Mucosa of rectum (tissue), 2 donors: ENCODE measurements around the gene C20orf202.

Experiments
- H3K27ac ChIP-seq, 2 donors: one replicate each; pipeline ENCODE4 v1.7.0; 2013; ENCODE audit warnings: inconsistent platforms in 2 of 2, low read depth in 2 of 2, low read length in 2 of 2
- H3K27me3 ChIP-seq, 2 donors: one replicate each; pipeline ENCODE4 v1.7.0; 2013; ENCODE audit warnings: low read length in 2 of 2; ENCODE audit not compliant: control insufficient read depth in 2 of 2, insufficient read depth in 2 of 2
- H3K36me3 ChIP-seq, 2 donors: one replicate each; pipeline ENCODE4 v1.7.0; 2013; ENCODE audit warnings: low read length in 2 of 2; ENCODE audit not compliant: control insufficient read depth in 2 of 2, insufficient read depth in 2 of 2
- H3K4me1 ChIP-seq, 2 donors: one replicate each; pipeline ENCODE4 v1.7.0; 2013; ENCODE audit warnings: low read length in 2 of 2, mild to moderate bottlenecking in 1 of 2; ENCODE audit not compliant: control insufficient read depth in 2 of 2, insufficient read depth in 2 of 2
- H3K4me3 ChIP-seq, 2 donors: one replicate each; pipeline ENCODE4 v1.7.0; 2013; ENCODE audit warnings: low read length in 2 of 2
- H3K9ac ChIP-seq, 2 donors: one replicate each; pipeline ENCODE4 v1.7.0; 2013; ENCODE audit warnings: low read length in 2 of 2, low read depth in 1 of 2, mild to moderate bottlenecking in 1 of 2
- H3K9me3 ChIP-seq, 2 donors: one replicate each; pipeline ENCODE4 v1.7.0; 2013; ENCODE audit warnings: low read length in 2 of 2; ENCODE audit not compliant: control insufficient read depth in 2 of 2
- donor health status: healthy.
- donor health status: Normal muscosa, but diverticular disease.

The C20orf202 gene

DNA sequence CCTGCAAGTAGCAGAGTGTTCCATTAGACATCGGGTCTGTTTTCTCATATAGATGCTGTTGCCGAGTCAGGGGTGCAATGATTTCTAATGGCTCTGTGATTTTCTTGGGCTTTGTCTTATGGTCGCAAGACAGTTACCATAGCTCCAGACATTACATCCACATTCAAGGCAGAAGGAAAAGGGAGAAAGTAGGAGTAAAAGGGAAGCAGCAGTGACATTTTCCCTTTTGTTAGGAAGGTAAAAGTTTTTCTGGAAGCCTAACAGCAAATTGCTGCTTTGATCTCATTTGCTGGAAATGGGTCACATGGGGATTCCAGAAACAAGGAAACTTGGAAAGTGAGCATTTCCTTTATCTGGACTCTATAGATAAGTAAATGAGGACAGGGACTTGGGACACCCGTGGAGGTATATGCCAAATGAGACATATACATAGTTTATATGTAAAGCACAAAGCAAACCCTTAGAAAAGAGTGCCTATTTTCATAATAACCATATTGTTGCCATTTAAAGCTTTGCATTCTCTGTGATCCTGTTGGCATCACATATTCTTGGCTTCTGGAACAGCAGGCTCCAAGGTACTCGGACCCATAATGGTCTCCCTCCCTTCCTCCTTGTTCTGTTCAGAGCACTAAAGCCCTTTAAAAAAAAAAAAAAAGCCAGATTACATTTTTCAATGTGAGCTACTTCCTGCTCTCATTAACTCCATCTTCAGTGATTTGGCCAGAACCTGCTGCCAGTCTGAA, at the start of gene C20orf202:
Gene C20orf202, plus strand, starts transcription at position 693 of the 743 bp plus-strand sequence. CDS start 132 bp downstream, outside the sequence.
- H3K4me3 ChIP-seq, result no peak within 1 kb of the TSS
- H3K36me3 ChIP-seq, result no peaks in the 10 kb centered on the region
- no peaks in the 10 kb centered on the region for H3K9me3 ChIP-seq
- no peak within 1 kb of the TSS for H3K9ac ChIP-seq
- H3K27ac ChIP-seq, result no peak within 1 kb of the TSS
- no peaks in the 10 kb centered on the region for H3K27me3 ChIP-seq
- H3K4me1 ChIP-seq, result peaks cover 3 to 6% of the 10 kb centered on the region in 2 donors

DNA sequence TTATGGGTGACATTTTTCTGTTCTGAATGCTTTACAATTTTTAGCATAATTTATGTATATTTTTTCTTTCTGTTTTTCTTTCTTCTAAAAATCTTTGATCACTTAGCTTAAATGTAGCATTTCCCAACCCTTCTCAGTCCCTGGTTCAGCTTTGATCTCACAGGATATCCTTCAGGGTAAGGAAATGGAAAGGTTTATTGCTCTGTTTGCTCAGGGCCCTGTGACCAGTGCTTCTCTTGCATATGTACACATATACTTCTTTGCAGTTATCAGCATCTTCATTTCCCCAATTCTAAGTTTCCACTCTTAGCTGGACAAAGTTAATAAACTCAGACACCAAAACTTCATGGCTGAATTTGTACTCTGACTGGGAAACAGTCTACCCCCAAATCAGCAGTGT, 49.0 kb upstream of the C20orf202 start:
- H3K27me3 ChIP-seq, result no peaks in the 10 kb centered on the region
- H3K9ac ChIP-seq, result no peak overlapping the region
- H3K4me1 ChIP-seq, result no peaks in the 10 kb centered on the region
- no peak overlapping the region for H3K4me3 ChIP-seq
- no peak overlapping the region for H3K27ac ChIP-seq
- no peaks in the 10 kb centered on the region for H3K9me3 ChIP-seq
- H3K36me3 ChIP-seq, result peaks cover 23 to 31% of the 10 kb centered on the region in 2 donors

DNA sequence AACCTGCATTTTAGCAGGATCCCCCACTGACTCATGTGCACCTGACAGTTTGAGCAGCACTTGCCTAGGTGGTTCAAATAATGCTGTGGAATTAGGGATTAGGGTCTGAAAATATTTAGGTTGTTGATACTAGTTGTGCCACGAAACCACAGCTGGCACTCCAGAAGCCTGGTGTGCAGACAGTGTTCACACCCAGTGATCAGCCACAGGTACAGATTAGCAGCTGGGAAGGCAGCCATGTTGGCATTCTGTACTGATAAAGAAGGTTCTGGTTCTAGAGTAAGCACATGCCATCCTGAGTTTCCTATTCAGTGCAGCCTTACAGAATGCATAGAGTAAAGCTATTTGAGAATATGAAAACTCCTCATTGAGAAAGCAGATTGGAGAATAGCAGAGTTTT, 48.6 kb upstream of the C20orf202 start:
- H3K4me1 ChIP-seq, result no peaks in the 10 kb centered on the region
- no peak overlapping the region for H3K27ac ChIP-seq
- H3K27me3 ChIP-seq, result no peaks in the 10 kb centered on the region
- no peak overlapping the region for H3K9ac ChIP-seq
- H3K36me3 ChIP-seq, result peaks cover 23 to 31% of the 10 kb centered on the region in 2 donors
- no peaks in the 10 kb centered on the region for H3K9me3 ChIP-seq
- H3K4me3 ChIP-seq, result no peak overlapping the region

GRCh38 chr20:1155342-1155741, 47.9 kb upstream of the C20orf202 start:
- H3K27ac ChIP-seq, result no peak overlapping the region
- no peaks in the 10 kb centered on the region for H3K27me3 ChIP-seq
- no peak overlapping the region for H3K9ac ChIP-seq
- H3K4me3 ChIP-seq, result no peak overlapping the region
- no peaks in the 10 kb centered on the region for H3K4me1 ChIP-seq
- no peaks in the 10 kb centered on the region for H3K9me3 ChIP-seq
- peaks cover 27 to 37% of the 10 kb centered on the region in 2 donors for H3K36me3 ChIP-seq

DNA sequence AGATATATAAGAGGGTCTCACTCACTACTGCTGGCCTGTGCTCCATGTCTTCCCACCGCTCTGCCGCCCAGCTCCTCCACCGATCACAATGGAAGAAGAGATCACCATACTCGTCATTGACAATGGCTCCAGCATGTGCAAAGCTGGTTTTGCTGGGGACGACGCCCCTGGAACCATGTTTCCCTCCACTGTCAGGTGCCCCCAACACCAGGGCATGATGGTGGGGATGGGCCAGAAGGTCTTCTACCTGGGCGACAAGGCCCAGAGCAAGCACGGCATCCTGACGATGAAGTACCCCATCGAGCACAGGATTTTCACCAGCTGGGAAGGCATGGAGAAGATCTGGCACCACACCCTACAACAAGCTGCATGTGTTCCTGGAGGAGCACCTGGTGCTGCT, 42.8 kb upstream of the C20orf202 start:
- H3K36me3 ChIP-seq, result peaks cover 46 to 55% of the 10 kb centered on the region in 2 donors
- H3K4me1 ChIP-seq, result no peaks in the 10 kb centered on the region
- no peaks in the 10 kb centered on the region for H3K27me3 ChIP-seq
- H3K4me3 ChIP-seq, result no peak overlapping the region
- no peak overlapping the region for H3K9ac ChIP-seq
- no peak overlapping the region for H3K27ac ChIP-seq
- no peaks in the 10 kb centered on the region for H3K9me3 ChIP-seq

- H3K9ac ChIP-seq, result no peak overlapping the region
- no peak overlapping the region for H3K4me3 ChIP-seq
- peaks cover 49 to 58% of the 10 kb centered on the region in 2 donors for H3K36me3 ChIP-seq
- no peaks in the 10 kb centered on the region for H3K9me3 ChIP-seq
- no peaks in the 10 kb centered on the region for H3K27me3 ChIP-seq
- no peaks in the 10 kb centered on the region for H3K4me1 ChIP-seq
- H3K27ac ChIP-seq, result no peak overlapping the region
These were observed 42.3 kb upstream of the C20orf202 start for GRCh38 chr20:1160991-1161390.

DNA sequence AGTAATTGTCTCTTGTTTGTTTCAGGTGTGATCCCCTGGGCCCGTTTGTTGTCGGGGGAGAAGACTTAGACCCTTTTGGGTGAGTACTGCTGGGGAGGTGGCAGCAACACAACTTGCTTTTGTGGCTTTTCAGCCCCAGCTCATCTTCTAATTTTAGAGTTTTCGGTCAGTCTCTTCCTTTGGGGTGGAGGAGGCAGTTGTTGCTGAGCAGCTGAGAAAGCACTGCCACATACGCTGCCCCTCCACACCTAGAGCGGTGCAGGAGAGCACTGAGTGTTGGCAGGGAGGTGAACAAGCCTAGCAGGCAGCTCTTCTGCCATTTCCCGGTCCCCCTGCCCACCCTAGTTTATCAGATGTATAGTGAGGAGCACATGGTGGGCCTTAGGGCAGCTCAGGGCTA, 40.1 kb upstream of the C20orf202 start:
- Histone ChIP-seq H3K36me3 (peaks cover 66 to 79% of the 10 kb centered on the region in 2 donors), H3K27ac (no peak overlapping the region), H3K9me3 (no peaks in the 10 kb centered on the region), H3K27me3 (no peaks in the 10 kb centered on the region), H3K4me3 (no peak overlapping the region), H3K9ac (no peak overlapping the region), H3K4me1 (no peaks in the 10 kb centered on the region)

GRCh38 chr20:1163653-1164052, 39.6 kb upstream of the C20orf202 start:
- Histone ChIP-seq H3K4me1 (no peaks in the 10 kb centered on the region), H3K9ac (no peak overlapping the region), H3K36me3 (peaks cover 70 to 85% of the 10 kb centered on the region in 2 donors), H3K27me3 (no peaks in the 10 kb centered on the region), H3K27ac (no peak overlapping the region), H3K9me3 (no peaks in the 10 kb centered on the region), H3K4me3 (no peak overlapping the region)

- Histone ChIP-seq H3K27ac (no peak overlapping the region), H3K9me3 (no peaks in the 10 kb centered on the region), H3K27me3 (no peaks in the 10 kb centered on the region), H3K4me3 (no peak overlapping the region), H3K9ac (no peak overlapping the region), H3K36me3 (peaks cover 81 to 96% of the 10 kb centered on the region in 2 donors), H3K4me1 (no peaks in the 10 kb centered on the region)
These were observed 38.4 kb upstream of the C20orf202 start for GRCh38 chr20:1164871-1165270.

DNA sequence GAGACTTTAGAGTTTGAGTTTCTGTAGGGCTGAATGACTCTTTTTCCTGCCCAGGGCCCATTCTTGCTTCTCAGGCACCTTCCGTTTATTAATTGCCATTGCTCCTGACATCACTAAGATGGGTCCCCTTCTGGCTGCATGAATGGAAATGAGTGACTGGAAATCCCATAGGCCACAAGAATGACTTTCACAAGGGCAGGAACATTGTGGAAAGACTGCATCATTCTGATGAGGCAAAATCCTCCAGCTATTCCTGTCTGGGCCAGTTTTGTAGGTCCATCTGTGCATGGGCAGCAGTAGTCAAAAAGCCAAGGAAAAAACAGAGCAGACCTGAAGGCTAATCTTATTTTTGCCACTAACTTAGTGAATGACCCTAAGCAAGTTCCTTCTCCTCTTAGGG, 37.7 kb upstream of the C20orf202 start:
- Histone ChIP-seq H3K4me1 (no peaks in the 10 kb centered on the region), H3K36me3 (peaks cover 77 to 95% of the 10 kb centered on the region in 2 donors), H3K4me3 (no peak overlapping the region), H3K9me3 (no peaks in the 10 kb centered on the region), H3K27me3 (no peaks in the 10 kb centered on the region), H3K9ac (no peak overlapping the region), H3K27ac (no peak overlapping the region)
